Measurements from ENCODE around the gene PCBP3. TPM values are rescaled to one million over a fixed set of nuclear protein-coding genes. Genes with fewer than 3 reads are reported as not detected.

Gene PCBP3
- total RNA-seq, 4 donors from 2014 or later, result 0.99 to 7.0 (median 2.5) TPM; not detected in 1

- no peak overlapping the region for H3K4me3 ChIP-seq (ENCODE audit: low read depth, poor library complexity, severe bottlenecking)
- WGBS, 2 donors, result 83 to 88% methylated on average over 27 of the region's 30 CpGs
- DNase-seq (ENCODE audit: low spot score in 2 of 2), result peak in 1 of 2 donors; percentile 82
- TF ChIP-seq POLR2A (IDR thresholded peaks at IDR 0.05) (no peak), CTCF (IDR thresholded peaks at IDR 0.05) (no peak)
- intact Hi-C loops (cut with DNase I; ENCODE audit: low total_unique reads), result no loop called here
Measured at GRCh38 chr21:45990049-45990711, 346.7 kb downstream of the PCBP3 start.

- no peak overlapping the region for H3K4me3 ChIP-seq (ENCODE audit: low read depth, poor library complexity, severe bottlenecking)
- DNase-seq (ENCODE audit: low spot score in 2 of 2), result peak; percentile 12 to 84
- WGBS, 2 donors, result 85 to 86% methylated on average over 32 to 43 of the region's 45 CpGs
- intact Hi-C loops (cut with DNase I; ENCODE audit: low total_unique reads), result no loop called here
- no peak for TF ChIP-seq CTCF (IDR thresholded peaks at IDR 0.05)
- TF ChIP-seq POLR2A (IDR thresholded peaks at IDR 0.05), result no peak
Measured at GRCh38 chr21:45990741-45991605, 347.4 kb downstream of the PCBP3 start.

GRCh38 chr21:45991606-45992300 lies 348.2 kb downstream of the PCBP3 start:
- DNase-seq (ENCODE audit: low spot score in 2 of 2), result peak in 1 of 2 donors; percentile 72
- H3K4me3 ChIP-seq (ENCODE audit: low read depth, poor library complexity, severe bottlenecking), result no peak overlapping the region
- whole genome bisulfite sequencing, 2 donors, result 81 to 86% methylated on average over 18 of the region's 18 CpGs
- intact Hi-C loops (cut with DNase I; ENCODE audit: low total_unique reads), result no loop called here
- TF ChIP-seq CTCF (IDR thresholded peaks at IDR 0.05) (no peak), POLR2A (IDR thresholded peaks at IDR 0.05) (no peak)

Other genes starting within 250 kb of the PCBP3 start
- gene COL18A1, start 238.6 kb upstream of the PCBP3 start, total RNA-seq, result 100 to 1,000 TPM in 1 of 4 donors, 10 to 100 TPM in 3; 63.3 to 126 (median 85.9) TPM
- 1 to 10 TPM; 3.6 to 7.3 (median 5.0) TPM for gene SLC19A1, start 101.3 kb upstream of the PCBP3 start, total RNA-seq

Data from lower leg skin (tissue), 4 donors.